NCI-H510A (cell line): ENCODE measurements around the gene STK11IP.

Experiments used
- DNase-seq: peaks from one replicate; lab custom pipeline; 2025; lab: John Stamatoyannopoulos, UW

The STK11IP gene

GRCh38 chr2:219619235-219619634, 21.6 kb downstream of the STK11IP start:
- DNase-seq, result no peak

- no peak for DNase-seq
Observed at GRCh38 chr2:219620546-219620945, 22.9 kb downstream of the STK11IP start.

- no peak for DNase-seq
Observed at GRCh38 chr2:219621935-219622334, 24.3 kb downstream of the STK11IP start.

GRCh38 chr2:219622472-219622871, 24.8 kb downstream of the STK11IP start:
- no peak for DNase-seq

- DNase-seq, result no peak
Observed at GRCh38 chr2:219624565-219624964, 26.9 kb downstream of the STK11IP start.

GRCh38 chr2:219625179-219625578, 27.5 kb downstream of the STK11IP start:
- no peak for DNase-seq

GRCh38 chr2:219626540-219626939, 28.9 kb downstream of the STK11IP start:
- no peak for DNase-seq

GRCh38 chr2:219627103-219628100, 29.7 kb downstream of the STK11IP start, which contains the start of gene SLC4A3:
Gene SLC4A3, plus strand, starts transcription at chr2:219627630. Its CDS starts 363 bp downstream, at chr2:219627993.
- DNase-seq, result peak; percentile 31

- DNase-seq, result no peak
Observed at GRCh38 chr2:219628235-219628985, 30.8 kb downstream of the STK11IP start.

GRCh38 chr2:219628986-219629901, 31.6 kb downstream of the STK11IP start:
- no peak for DNase-seq

GRCh38 chr2:219629976-219630695, 32.5 kb downstream of the STK11IP start:
- no peak for DNase-seq

- no peak for DNase-seq
Observed at GRCh38 chr2:219630770-219631405, 33.2 kb downstream of the STK11IP start.

- DNase-seq, result no peak
Observed at GRCh38 chr2:219631406-219631891, 33.8 kb downstream of the STK11IP start.

GRCh38 chr2:219631904-219632759, 34.5 kb downstream of the STK11IP start:
- no peak for DNase-seq

- no peak for DNase-seq
Observed at GRCh38 chr2:219632760-219633105, 35.1 kb downstream of the STK11IP start.

- no peak for DNase-seq
Observed at GRCh38 chr2:219633276-219634065, 35.8 kb downstream of the STK11IP start.

GRCh38 chr2:219634171-219634940, 36.7 kb downstream of the STK11IP start:
- DNase-seq, result no peak
